ENCODE measurements around the gene CAMSAP2.

DNA sequence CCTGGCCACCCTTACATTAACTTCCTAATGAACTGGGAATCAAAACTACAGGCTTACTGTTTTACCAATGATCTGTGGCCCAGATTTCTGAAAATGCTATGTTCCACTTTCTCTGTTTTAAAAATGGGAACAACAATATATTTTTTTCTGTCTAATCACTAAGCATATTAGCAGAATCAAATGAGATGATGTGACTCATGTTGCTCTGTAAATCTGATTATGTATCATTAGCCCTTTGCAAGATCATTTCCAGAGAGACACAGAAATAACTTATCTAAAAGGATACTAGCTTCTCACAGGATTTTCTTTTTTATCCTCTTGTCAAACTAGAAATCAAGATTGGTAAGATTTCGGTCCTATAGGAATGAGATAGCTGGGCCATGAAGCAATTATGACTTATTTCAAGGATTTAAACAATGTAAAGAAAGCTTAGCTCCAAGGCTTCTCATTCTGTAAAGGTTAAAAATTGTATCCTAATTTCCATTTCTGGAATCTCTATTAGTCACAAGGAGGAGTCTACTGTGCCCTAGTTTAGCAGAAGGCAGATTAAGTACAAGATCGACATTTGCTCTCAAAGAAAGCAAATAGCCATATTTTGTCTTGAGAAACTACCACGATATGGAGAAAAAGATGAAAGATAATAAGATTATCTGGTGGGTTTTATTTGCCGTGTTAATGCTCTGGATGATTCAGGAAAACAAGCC, 32.4 kb upstream of the CAMSAP2 start:
- TF ChIP-seq, protein P1, sequence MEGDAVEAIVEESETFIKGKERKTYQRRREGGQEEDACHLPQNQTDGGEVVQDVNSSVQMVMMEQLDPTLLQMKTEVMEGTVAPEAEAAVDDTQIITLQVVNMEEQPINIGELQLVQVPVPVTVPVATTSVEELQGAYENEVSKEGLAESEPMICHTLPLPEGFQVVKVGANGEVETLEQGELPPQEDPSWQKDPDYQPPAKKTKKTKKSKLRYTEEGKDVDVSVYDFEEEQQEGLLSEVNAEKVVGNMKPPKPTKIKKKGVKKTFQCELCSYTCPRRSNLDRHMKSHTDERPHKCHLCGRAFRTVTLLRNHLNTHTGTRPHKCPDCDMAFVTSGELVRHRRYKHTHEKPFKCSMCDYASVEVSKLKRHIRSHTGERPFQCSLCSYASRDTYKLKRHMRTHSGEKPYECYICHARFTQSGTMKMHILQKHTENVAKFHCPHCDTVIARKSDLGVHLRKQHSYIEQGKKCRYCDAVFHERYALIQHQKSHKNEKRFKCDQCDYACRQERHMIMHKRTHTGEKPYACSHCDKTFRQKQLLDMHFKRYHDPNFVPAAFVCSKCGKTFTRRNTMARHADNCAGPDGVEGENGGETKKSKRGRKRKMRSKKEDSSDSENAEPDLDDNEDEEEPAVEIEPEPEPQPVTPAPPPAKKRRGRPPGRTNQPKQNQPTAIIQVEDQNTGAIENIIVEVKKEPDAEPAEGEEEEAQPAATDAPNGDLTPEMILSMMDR (conservative IDR thresholded peaks at IDR 0.05 in 1 of 2, IDR thresholded peaks at IDR 0.05 in 1 of 2; ENCODE audit: extremely low read depth in 1 of 2, insufficient read depth in 1 of 2, low read depth in 1 of 2, low read length in 2 of 2) = no peak
- no peak for TF ChIP-seq EZH2 (IDR thresholded peaks at IDR 0.05; ENCODE audit: borderline replicate concordance, low read length)
